Activated T-cell treated with anti-CD3 and anti-CD28 coated beads for 1 hour (primary cell): Measurements from ENCODE around the gene YBX2.

Experiments used
- DNase-seq: peaks from one replicate; pipeline ENCODE4 v3.0.0-alpha.2; 2020; ENCODE audit warnings: low read depth

The YBX2 gene

GRCh38 chr17:7322520-7323194 lies 28.2 kb upstream of the YBX2 start:
- DNase-seq = no peak

- DNase-seq = no peak
These were observed 27.0 kb upstream of the YBX2 start for GRCh38 chr17:7321466-7321865.

GRCh38 chr17:7318121-7318860 lies 23.9 kb upstream of the YBX2 start:
- no peak for DNase-seq

GRCh38 chr17:7317161-7317803 lies 22.8 kb upstream of the YBX2 start:
- no peak for DNase-seq

- DNase-seq = no peak
These were observed 21.3 kb upstream of the YBX2 start for GRCh38 chr17:7315570-7316235.

- DNase-seq = peak; percentile 91
These were observed 20.5 kb upstream of the YBX2 start, which contains the start of gene GPS2 for GRCh38 chr17:7314719-7315569. Gene GPS2 (minus strand): TSS chr17:7315360. CDS start chr17:7315052, 308 bp downstream.

GRCh38 chr17:7313890-7314718 lies 19.7 kb upstream of the YBX2 start:
- DNase-seq = no peak

GRCh38 chr17:7313088-7313889 lies 18.9 kb upstream of the YBX2 start:
- DNase-seq = no peak

- no peak for DNase-seq
These were observed 18.1 kb upstream of the YBX2 start for GRCh38 chr17:7312432-7313087.

GRCh38 chr17:7311110-7311705 lies 16.8 kb upstream of the YBX2 start:
- no peak for DNase-seq

- DNase-seq = no peak
These were observed 15.2 kb upstream of the YBX2 start for GRCh38 chr17:7309628-7310027.

GRCh38 chr17:7308625-7309433 lies 14.4 kb upstream of the YBX2 start:
- DNase-seq = peak; percentile 77

GRCh38 chr17:7307686-7308624 lies 13.5 kb upstream of the YBX2 start:
- no peak for DNase-seq

- peak; percentile 100 for DNase-seq
These were observed 12.7 kb upstream of the YBX2 start, which contains the start of gene EIF5A for GRCh38 chr17:7306911-7307685. Gene EIF5A (plus strand): TSS chr17:7307628. CDS start chr17:7309636, 2,008 bp downstream.

GRCh38 chr17:7304179-7304578 lies 9.7 kb upstream of the YBX2 start:
- DNase-seq = no peak
